ENCODE data around the gene EPHB2.

- TF ChIP-seq, protein P1, sequence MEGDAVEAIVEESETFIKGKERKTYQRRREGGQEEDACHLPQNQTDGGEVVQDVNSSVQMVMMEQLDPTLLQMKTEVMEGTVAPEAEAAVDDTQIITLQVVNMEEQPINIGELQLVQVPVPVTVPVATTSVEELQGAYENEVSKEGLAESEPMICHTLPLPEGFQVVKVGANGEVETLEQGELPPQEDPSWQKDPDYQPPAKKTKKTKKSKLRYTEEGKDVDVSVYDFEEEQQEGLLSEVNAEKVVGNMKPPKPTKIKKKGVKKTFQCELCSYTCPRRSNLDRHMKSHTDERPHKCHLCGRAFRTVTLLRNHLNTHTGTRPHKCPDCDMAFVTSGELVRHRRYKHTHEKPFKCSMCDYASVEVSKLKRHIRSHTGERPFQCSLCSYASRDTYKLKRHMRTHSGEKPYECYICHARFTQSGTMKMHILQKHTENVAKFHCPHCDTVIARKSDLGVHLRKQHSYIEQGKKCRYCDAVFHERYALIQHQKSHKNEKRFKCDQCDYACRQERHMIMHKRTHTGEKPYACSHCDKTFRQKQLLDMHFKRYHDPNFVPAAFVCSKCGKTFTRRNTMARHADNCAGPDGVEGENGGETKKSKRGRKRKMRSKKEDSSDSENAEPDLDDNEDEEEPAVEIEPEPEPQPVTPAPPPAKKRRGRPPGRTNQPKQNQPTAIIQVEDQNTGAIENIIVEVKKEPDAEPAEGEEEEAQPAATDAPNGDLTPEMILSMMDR (tag by site-specific recombination; IDR thresholded peaks at IDR 0.05), result no peak
- TF ChIP-seq ZNF707 (tag by site-specific recombination; IDR thresholded peaks at IDR 0.05), result no peak
- TF ChIP-seq, protein P2, sequence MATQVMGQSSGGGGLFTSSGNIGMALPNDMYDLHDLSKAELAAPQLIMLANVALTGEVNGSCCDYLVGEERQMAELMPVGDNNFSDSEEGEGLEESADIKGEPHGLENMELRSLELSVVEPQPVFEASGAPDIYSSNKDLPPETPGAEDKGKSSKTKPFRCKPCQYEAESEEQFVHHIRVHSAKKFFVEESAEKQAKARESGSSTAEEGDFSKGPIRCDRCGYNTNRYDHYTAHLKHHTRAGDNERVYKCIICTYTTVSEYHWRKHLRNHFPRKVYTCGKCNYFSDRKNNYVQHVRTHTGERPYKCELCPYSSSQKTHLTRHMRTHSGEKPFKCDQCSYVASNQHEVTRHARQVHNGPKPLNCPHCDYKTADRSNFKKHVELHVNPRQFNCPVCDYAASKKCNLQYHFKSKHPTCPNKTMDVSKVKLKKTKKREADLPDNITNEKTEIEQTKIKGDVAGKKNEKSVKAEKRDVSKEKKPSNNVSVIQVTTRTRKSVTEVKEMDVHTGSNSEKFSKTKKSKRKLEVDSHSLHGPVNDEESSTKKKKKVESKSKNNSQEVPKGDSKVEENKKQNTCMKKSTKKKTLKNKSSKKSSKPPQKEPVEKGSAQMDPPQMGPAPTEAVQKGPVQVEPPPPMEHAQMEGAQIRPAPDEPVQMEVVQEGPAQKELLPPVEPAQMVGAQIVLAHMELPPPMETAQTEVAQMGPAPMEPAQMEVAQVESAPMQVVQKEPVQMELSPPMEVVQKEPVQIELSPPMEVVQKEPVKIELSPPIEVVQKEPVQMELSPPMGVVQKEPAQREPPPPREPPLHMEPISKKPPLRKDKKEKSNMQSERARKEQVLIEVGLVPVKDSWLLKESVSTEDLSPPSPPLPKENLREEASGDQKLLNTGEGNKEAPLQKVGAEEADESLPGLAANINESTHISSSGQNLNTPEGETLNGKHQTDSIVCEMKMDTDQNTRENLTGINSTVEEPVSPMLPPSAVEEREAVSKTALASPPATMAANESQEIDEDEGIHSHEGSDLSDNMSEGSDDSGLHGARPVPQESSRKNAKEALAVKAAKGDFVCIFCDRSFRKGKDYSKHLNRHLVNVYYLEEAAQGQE (tag by site-specific recombination; IDR thresholded peaks at IDR 0.05), result no peak
- TF ChIP-seq GFI1B (tag by site-specific recombination; IDR thresholded peaks at IDR 0.05), result no peak
- no peak for TF ChIP-seq ZBTB7A (tag by site-specific recombination; IDR thresholded peaks at IDR 0.05; ENCODE audit: low read depth)
- TF ChIP-seq KLF1 (tag by site-specific recombination; IDR thresholded peaks at IDR 0.05), result no peak
- TF ChIP-seq ZNF768 (tag by site-specific recombination; IDR thresholded peaks at IDR 0.05), result no peak
- no peak for TF ChIP-seq ZNF514 (tag by site-specific recombination; IDR thresholded peaks at IDR 0.05)
- no peak for TF ChIP-seq ZNF175 (tag by site-specific recombination; IDR thresholded peaks at IDR 0.05)
- no peak for TF ChIP-seq ZNF677 (tag by site-specific recombination; IDR thresholded peaks at IDR 0.05)
- no peak for TF ChIP-seq ZBTB20 (tag by site-specific recombination; IDR thresholded peaks at IDR 0.05)
- TF ChIP-seq, protein P3, sequence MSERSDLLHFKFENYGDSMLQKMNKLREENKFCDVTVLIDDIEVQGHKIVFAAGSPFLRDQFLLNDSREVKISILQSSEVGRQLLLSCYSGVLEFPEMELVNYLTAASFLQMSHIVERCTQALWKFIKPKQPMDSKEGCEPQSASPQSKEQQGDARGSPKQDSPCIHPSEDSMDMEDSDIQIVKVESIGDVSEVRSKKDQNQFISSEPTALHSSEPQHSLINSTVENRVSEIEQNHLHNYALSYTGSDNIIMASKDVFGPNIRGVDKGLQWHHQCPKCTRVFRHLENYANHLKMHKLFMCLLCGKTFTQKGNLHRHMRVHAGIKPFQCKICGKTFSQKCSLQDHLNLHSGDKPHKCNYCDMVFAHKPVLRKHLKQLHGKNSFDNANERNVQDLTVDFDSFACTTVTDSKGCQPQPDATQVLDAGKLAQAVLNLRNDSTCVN (tag by site-specific recombination; optimal IDR thresholded peaks at IDR 0.05), result no peak
These were observed 164.6 kb downstream of the EPHB2 start for GRCh38 chr1:22875241-22875640.

Measured in HEK293 (cell line).